PC-3 (cell line): ENCODE data around the gene NFIX. TPM values are rescaled to one million over a fixed set of nuclear protein-coding genes. Genes with fewer than 3 reads are reported as not detected.

Experiments
- ATAC-seq: fragments of 200-7000 bp; cut with Tn5 transposase; 2 replicates; pipeline ENCODE4 v1.9.1; 2020; ENCODE audit warnings: mild to moderate bottlenecking, moderate library complexity
- BruUV-seq: library from RNA; stranded (reverse); fragments of 400-500 nt; replicated peaks from 2 replicates; lab custom pipeline; 2021; lab: Mats Ljungman, UMichigan
- CTCF ChIA-PET: fragments of 300-600 bp; sonication (Branson Sonifier 250); formaldehyde crosslinking; loops from one replicate; lab custom pipeline; 2022; ENCODE audit warnings: antibody characterized with exemption; lab: Charles Lee
- POLR2A ChIA-PET: fragments of 300-600 bp; sonication (Branson Sonifier 250); formaldehyde crosslinking; loops from one replicate; lab custom pipeline; 2022; ENCODE audit warnings: antibody characterized with exemption; ENCODE audit not compliant: unreplicated experiment; lab: Charles Lee
- DNase-seq: peaks from one replicate; pipeline ENCODE4 v3.0.0-alpha.2; 2015
- H2AFZ ChIP-seq: fragments of 300-600 bp; sonication (generic); 2 replicates; pipeline ENCODE4 v1.6.0; 2016; ENCODE audit warnings: antibody characterized with exemption, low read length
- H3F3A ChIP-seq: fragments of 300-600 bp; sonication (generic); one replicate; pipeline ENCODE4 v1.6.0; 2017; ENCODE audit warnings: antibody characterized with exemption, low read length, control low read depth, mild to moderate bottlenecking; ENCODE audit not compliant: unreplicated experiment
- H3K27ac ChIP-seq: fragments of 300-600 bp; sonication (generic); 2 replicates; pipeline ENCODE4 v1.5.1; 2016; ENCODE audit warnings: mild to moderate bottlenecking, low read length
- H3K27me3 ChIP-seq: fragments of 300-600 bp; sonication (generic); 2 replicates; pipeline ENCODE4 v1.6.1; 2016; ENCODE audit warnings: low read length, mixed read lengths
- H3K36me3 ChIP-seq: fragments of 300-600 bp; sonication (generic); 2 replicates; pipeline ENCODE4 v1.6.1; 2016; ENCODE audit warnings: low read depth, mixed run types, low read length, mixed read lengths
- H3K4me1 ChIP-seq: fragments of 300-600 bp; sonication (generic); 2 replicates; pipeline ENCODE4 v1.5.1; 2016; ENCODE audit warnings: low read length; ENCODE audit not compliant: insufficient read depth
- H3K4me2 ChIP-seq: fragments of 300-600 bp; sonication (generic); 2 replicates; pipeline ENCODE4 v1.6.0; 2016; ENCODE audit warnings: low read length
- H3K4me3 ChIP-seq: fragments of 300-600 bp; sonication (generic); 2 replicates; pipeline ENCODE4 v1.5.1; 2016; ENCODE audit warnings: mild to moderate bottlenecking, low read length, mixed read lengths
- H3K79me2 ChIP-seq: fragments of 300-600 bp; sonication (generic); 2 replicates; pipeline ENCODE4 v1.6.1; 2017; ENCODE audit warnings: low read length, mixed read lengths
- H3K9ac ChIP-seq: fragments of 300-600 bp; sonication (generic); 2 replicates; pipeline ENCODE4 v1.6.0; 2016; ENCODE audit warnings: mild to moderate bottlenecking, low read length
- H3K9me2 ChIP-seq: fragments of 300-600 bp; sonication (generic); replicated peaks from 2 replicates; pipeline ENCODE4 v1.6.1; 2016; ENCODE audit warnings: mixed run types, low read length, mixed read lengths
- H3K9me3 ChIP-seq: fragments of 300-600 bp; sonication (generic); 2 replicates; pipeline ENCODE4 v1.6.1; 2016; ENCODE audit warnings: low read length, mixed read lengths
- H4K20me1 ChIP-seq: fragments of 300-600 bp; sonication (generic); 2 replicates; pipeline ENCODE4 v1.6.1; 2016; ENCODE audit warnings: low read length, mixed read lengths
- EZH2 ChIP-seq: fragments of 300-600 bp; sonication (generic); IDR thresholded peaks from one replicate; pipeline ENCODE4 v1.6.1; 2017; ENCODE audit warnings: antibody characterized with exemption, mild to moderate bottlenecking, low read length; ENCODE audit not compliant: unreplicated experiment
- EZH2phosphoT487 ChIP-seq: fragments of 300-600 bp; sonication (generic); IDR thresholded peaks from 2 replicates; pipeline ENCODE4 v1.6.1; 2018; ENCODE audit warnings: mild to moderate bottlenecking, antibody characterized with exemption, low read length, borderline replicate concordance
- intact Hi-C: fragments of 100-400 bp; cut with micrococcal nuclease; formaldehyde crosslinking; loops from 2 replicates; pipeline ENCODE4 v1.9.0; 2023
- total RNA-seq: library from RNA; depleted of rRNA; stranded (reverse); fragments of >200 nt; gene quantifications from 2 replicates; pipeline ENCODE4 v1.2.3, GENCODE V29; 2014
- TF ChIP-seq, protein P1 (sequence below): fragments of 300-600 bp; sonication (generic); conservative IDR thresholded peaks from 2 replicates; pipeline ENCODE4 v1.5.1; 2017; ENCODE audit warnings: antibody characterized with exemption, low read depth, mild to moderate bottlenecking, low read length

Gene NFIX
- total RNA-seq, 1 experiment from 2014 or later = 43.3 TPM

DNA sequence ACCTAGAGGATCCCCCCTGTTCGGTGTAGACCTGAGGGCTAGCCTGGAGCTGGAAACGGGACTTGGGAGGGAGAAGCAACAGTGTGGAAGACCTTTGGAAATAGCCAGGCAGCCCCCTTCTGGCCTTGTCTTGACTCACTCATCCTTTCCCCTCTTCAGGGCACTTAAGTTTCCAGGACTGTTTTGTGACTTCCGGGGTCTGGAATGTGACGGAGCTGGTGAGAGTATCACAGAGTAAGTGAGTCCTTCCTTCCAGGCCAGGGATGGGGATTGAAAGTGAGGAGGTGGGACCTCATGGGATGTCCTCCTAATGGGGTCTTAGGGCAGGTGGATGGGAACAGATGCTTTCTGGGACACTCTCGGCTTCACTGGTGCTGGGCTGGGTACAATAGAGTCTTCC is 78.0 kb downstream of the NFIX start:
- H3F3A ChIP-seq = no peaks in the 10 kb centered on the region
- no peak overlapping the region for H3K4me2 ChIP-seq
- ChIA-PET POLR2A (no interaction called here), CTCF (no interaction called here)
- no peaks in the 10 kb centered on the region for H3K27me3 ChIP-seq
- ATAC-seq = no peak
- H3K9me2 ChIP-seq = no peaks in the 10 kb centered on the region
- H3K36me3 ChIP-seq = peaks cover 18% of the 10 kb centered on the region; the same call in 1 of the 2 replicates
- DNase-seq = no peak
- no peaks in the 10 kb centered on the region for H3K79me2 ChIP-seq
- no peak overlapping the region for H3K4me3 ChIP-seq
- no peak overlapping the region for H3K9ac ChIP-seq
- no peak overlapping the region for H2AFZ ChIP-seq
- H3K9me3 ChIP-seq = no peaks in the 10 kb centered on the region
- intact Hi-C loops = no loop called here
- no peaks in the 10 kb centered on the region for H3K4me1 ChIP-seq
- no peak for TF ChIP-seq EZH2
- TF ChIP-seq, protein P1, sequence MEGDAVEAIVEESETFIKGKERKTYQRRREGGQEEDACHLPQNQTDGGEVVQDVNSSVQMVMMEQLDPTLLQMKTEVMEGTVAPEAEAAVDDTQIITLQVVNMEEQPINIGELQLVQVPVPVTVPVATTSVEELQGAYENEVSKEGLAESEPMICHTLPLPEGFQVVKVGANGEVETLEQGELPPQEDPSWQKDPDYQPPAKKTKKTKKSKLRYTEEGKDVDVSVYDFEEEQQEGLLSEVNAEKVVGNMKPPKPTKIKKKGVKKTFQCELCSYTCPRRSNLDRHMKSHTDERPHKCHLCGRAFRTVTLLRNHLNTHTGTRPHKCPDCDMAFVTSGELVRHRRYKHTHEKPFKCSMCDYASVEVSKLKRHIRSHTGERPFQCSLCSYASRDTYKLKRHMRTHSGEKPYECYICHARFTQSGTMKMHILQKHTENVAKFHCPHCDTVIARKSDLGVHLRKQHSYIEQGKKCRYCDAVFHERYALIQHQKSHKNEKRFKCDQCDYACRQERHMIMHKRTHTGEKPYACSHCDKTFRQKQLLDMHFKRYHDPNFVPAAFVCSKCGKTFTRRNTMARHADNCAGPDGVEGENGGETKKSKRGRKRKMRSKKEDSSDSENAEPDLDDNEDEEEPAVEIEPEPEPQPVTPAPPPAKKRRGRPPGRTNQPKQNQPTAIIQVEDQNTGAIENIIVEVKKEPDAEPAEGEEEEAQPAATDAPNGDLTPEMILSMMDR = no peak
- no peak for TF ChIP-seq EZH2phosphoT487
- no peaks in the 10 kb centered on the region for H4K20me1 ChIP-seq
- H3K27ac ChIP-seq = no peak overlapping the region
- no TSS peak for BruUV-seq

GRCh38 chr19:13074378-13074777 is 79.1 kb downstream of the NFIX start:
- intact Hi-C loops = no loop called here
- H3K27ac ChIP-seq = no peak overlapping the region
- H3K27me3 ChIP-seq = no peaks in the 10 kb centered on the region
- H3K4me1 ChIP-seq = peaks cover 5% of the 10 kb centered on the region
- H3K9me3 ChIP-seq = no peaks in the 10 kb centered on the region
- no peak overlapping the region for H3K4me2 ChIP-seq
- peaks cover 22% of the 10 kb centered on the region; the same call in 1 of the 2 replicates for H3K36me3 ChIP-seq
- H4K20me1 ChIP-seq = no peaks in the 10 kb centered on the region
- DNase-seq (no peak), ATAC-seq (no peak)
- TF ChIP-seq EZH2phosphoT487 (no peak), EZH2 (no peak)
- TF ChIP-seq, protein P1 = no peak
- no peak overlapping the region for H2AFZ ChIP-seq
- ChIA-PET CTCF (no interaction called here), POLR2A (interaction anchor here (0.5 kb wide), 1 partner anchor 38 kb away, joined by 3 read pairs; no protein-coding TSS in a partner anchor)
- H3K9ac ChIP-seq = no peak overlapping the region
- H3K4me3 ChIP-seq = no peak overlapping the region
- BruUV-seq = no TSS peak
- H3K9me2 ChIP-seq = no peaks in the 10 kb centered on the region
- H3F3A ChIP-seq = no peaks in the 10 kb centered on the region
- H3K79me2 ChIP-seq = no peaks in the 10 kb centered on the region

DNA sequence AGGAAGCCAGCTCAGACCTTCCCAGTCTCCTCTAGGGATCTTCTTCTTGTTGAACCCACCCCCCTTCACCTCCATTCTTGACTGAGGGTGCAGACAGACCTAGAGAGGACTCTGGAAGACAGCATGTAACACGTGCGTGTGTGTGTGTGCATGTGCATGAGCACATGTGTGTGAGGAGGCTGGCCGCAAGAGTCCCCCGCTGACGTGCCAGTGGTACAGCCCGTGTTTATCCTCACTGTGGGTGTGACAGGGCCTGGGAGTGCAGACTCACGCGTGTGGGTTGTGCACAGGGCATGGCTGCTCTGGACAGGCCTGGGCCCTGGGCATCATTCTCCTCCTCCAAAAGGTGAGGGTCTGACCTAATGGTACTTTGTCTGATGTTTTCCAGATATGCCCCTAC is 81.0 kb downstream of the NFIX start:
- peaks cover 6% of the 10 kb centered on the region for H3K4me1 ChIP-seq
- no peak overlapping the region for H3K27ac ChIP-seq
- ATAC-seq = no peak
- H3K9me3 ChIP-seq = no peaks in the 10 kb centered on the region
- DNase-seq = no peak
- H3K36me3 ChIP-seq = peaks cover 22% of the 10 kb centered on the region; the same call in 1 of the 2 replicates
- TF ChIP-seq EZH2 = no peak
- no peak for TF ChIP-seq EZH2phosphoT487
- TF ChIP-seq, protein P1 = no peak
- no peak overlapping the region for H3K4me2 ChIP-seq
- H3K9me2 ChIP-seq = no peaks in the 10 kb centered on the region
- H3K9ac ChIP-seq = no peak overlapping the region
- ChIA-PET CTCF (no interaction called here), POLR2A (interaction anchor here (0.5 kb wide), 1 partner anchor 109 kb away, joined by 10 read pairs; no protein-coding TSS in a partner anchor)
- no peaks in the 10 kb centered on the region for H3K27me3 ChIP-seq
- no peaks in the 10 kb centered on the region for H3F3A ChIP-seq
- no peak overlapping the region for H3K4me3 ChIP-seq
- H3K79me2 ChIP-seq = no peaks in the 10 kb centered on the region
- BruUV-seq = TSS peak; percentile 5
- H2AFZ ChIP-seq = no peak overlapping the region
- intact Hi-C loops = no loop called here
- H4K20me1 ChIP-seq = no peaks in the 10 kb centered on the region
